HG03280 (cell line): ENCODE measurements around the gene SYPL1.

Experiments used
- ATAC-seq: cut with Tn5 transposase; IDR thresholded peaks from one replicate; pipeline ENCODE4 v1.9.1; 2021; ENCODE audit warnings: mild to moderate bottlenecking, moderate library complexity; ENCODE audit not compliant: unreplicated experiment

The SYPL1 gene

DNA sequence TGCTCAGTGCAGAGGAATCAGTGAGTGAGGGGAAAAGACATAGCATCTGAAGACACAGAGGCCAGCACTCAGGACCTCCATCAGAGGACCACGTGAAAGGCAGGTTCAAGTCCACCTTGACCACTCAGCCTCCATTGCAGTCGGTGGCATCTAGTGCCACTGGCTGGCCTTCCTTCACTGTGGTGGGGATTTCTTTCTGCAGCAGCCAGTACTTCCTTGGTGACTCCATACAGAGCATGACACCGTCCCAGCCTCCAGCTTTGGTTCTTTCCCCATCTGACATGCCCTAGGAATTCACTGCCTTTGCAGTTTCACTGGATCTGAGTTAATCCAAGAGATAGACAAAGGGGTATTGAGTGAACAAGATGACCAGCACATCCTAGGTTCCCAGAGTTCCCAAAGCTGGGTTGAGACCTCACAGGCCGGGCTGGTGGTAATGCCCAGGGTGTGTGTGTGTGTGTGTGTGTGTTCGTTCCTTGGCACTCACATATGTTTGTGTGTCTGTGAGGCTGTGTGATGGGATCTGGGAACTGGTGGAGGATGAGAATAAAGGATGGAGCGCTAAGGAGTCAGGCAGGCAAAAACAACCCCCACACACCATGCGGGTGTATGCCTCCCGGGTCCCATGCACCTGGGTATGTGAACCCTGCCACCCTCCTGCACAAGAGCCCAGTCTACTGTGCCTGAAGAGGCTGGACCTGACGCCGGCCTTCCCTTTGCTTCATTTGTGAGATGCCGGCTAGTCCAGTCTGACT, 57.8 kb downstream of the SYPL1 start:
- no peak for ATAC-seq

GRCh38 chr7:106053109-106053508, 59.0 kb downstream of the SYPL1 start:
- no peak for ATAC-seq

GRCh38 chr7:106052681-106053080, 59.4 kb downstream of the SYPL1 start:
- no peak for ATAC-seq

GRCh38 chr7:106050746-106051117, 61.4 kb downstream of the SYPL1 start:
- no peak for ATAC-seq

DNA sequence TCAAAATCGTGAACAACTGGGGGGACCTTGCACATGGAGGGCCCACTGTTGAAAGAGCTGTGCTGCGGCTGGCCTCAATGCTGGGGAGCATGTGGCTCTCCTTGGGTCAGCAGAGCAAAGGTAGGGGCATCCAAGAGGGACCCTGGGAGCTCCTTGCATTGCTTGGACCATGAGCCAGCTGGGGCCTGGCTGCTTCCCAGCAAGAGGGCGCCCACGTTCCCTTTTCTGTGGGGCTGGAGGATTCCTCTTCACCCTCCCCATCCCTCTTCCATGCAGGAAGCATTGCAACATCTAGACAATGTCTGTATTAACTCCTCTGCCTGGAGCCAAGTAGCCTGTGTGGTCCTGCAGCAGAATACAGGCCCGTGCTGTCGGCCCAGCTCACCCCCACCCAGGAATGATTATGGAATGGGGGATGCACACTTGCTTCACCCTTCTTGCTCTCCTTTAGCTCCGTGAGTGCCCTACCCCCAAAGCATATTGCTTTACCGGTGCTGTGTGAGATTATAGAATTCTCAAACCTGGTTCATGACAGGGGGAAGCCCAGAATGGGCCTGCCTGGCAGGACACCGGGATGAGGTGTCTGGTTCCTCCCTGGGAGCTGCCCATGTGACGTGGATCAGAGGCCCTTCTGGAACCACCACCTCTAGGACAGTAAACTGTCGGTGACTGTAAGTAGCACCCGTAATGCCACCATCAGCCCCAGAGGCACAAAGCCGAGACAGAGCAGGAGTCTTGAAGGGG, 61.9 kb downstream of the SYPL1 start:
- ATAC-seq, result no peak

DNA sequence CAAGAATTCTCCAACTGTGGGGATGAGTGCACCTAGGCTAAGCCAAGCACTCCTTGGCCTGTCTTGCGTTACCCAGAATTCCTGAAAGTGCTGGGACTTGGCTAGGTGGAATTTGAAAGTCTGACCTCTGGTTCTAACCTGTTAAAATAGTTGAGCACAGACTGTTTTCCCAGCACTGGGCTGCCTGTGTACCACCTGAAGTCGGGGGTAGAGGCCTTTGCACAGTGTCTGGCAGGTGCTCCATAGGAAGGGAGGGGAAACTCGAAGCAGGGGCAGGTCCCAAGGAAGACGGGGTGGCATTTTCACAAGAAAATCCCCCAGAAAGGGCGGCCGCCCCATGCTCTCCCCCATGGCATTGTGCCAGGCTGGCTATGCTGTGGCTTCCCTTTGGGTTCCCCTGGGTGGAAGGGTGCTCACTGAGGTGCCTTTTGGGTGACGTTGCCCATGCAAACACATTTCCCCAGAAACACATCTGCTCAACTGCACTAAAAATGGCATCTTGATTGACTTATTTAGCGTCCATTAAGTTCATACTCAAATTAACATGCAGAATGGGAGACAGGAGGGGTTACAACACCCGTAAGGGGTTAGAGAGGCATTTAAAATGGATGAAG, 62.9 kb downstream of the SYPL1 start:
- no peak for ATAC-seq

- ATAC-seq, result no peak
Measured at GRCh38 chr7:106048706-106049020, 63.4 kb downstream of the SYPL1 start.

GRCh38 chr7:106047818-106048705, 64.0 kb downstream of the SYPL1 start:
- ATAC-seq, result no peak

DNA sequence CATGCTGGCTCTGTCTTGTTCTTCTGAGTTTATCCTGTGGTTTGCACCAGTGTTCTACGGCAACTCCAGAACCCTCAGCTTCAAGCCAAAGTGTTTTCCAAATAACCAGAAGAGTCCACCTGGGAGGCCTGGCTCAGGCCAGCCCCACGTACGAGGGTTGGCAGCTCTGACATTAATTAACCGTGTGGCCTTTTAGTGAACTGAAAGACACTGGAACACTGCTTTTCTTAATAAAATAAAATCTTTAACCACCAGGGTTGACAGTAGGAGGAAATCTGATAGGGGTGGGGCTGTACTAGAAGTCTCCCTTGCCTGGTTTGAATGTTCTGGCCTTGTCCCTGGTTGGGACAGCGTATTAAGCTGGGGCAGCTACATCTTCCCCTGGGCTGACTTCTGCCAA, 64.9 kb downstream of the SYPL1 start:
- ATAC-seq, result no peak

DNA sequence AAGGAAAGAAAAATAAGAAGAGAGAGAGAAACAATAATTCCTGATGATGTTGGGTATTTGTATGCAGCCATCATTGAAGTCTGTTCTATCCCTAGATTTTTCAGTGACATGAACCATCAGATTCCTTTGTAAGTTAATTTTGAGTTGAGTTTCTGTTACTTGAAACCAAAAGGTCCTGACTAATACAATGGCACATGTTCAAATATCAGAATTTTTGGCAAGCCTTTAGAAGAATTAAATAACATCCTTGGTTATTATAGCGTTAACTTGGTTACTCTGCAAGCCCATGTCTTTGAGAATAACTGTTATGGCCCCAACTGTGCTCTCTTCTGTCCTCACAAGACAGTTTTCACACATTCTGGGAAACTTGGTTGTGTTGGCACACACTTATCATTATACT, 66.5 kb downstream of the SYPL1 start:
- ATAC-seq, result no peak

DNA sequence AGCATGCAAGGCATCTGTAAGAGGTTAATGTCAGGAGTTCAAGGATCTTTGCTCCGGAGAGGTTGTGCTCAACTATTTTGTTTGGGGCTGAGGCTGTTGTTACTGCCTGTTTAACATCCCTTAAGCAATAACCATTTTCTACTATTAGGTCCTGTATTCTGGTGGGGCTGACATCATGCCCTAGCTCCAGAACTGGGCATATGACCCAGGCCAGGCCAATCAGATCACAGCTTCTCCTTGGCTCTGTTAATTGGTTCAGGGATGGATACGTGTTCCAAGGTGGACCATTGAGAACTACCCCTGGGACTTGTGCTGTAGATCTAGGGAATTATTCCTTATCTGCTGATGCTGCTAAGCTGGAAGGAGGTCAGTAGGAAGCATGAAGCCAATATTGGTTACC, 67.0 kb downstream of the SYPL1 start:
- ATAC-seq, result no peak

DNA sequence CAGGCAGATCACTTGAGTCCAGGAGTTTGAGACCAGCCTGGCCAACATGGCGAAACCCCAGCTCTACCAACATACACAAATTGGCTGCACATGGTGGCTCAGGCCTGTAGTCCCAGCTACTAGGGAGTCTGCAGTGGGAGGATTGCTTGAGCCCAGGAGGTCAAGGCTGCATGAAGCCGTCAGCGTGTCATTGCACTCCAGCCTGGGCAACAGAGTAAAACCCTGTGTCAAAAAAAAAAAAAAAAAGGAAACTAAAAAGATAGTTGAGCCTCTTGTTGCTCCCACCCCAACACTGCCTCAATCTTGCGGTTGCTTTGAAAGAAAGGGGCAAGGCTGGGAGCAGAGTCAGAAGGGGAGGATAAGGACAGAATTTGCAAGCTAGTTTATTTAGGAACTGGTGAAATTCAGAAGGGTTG, 69.9 kb downstream of the SYPL1 start:
- ATAC-seq, result no peak

GRCh38 chr7:106041140-106041717, 70.9 kb downstream of the SYPL1 start:
- ATAC-seq, result no peak
